Gastrocnemius medialis (tissue), 4 donors: ENCODE results near the gene IFNA21. TPM values are rescaled to one million over a fixed set of nuclear protein-coding genes. Genes with fewer than 3 reads are reported as not detected.
"Not testable (repeated sequence)": the region's sequence is repeated elsewhere in the genome, so short reads cannot be mapped to it uniquely, and the experiment has no call there.

Source experiments
- ATAC-seq, 2 donors: fragments of 150-250 bp; one replicate each; pipeline ENCODE4 v1.9.1; 2016
- DNase-seq, 2 donors: peaks; one replicate each; pipeline ENCODE4 v3.0.0-alpha.2; 2019
- H3K27ac ChIP-seq, 4 donors: fragments of 200-600 bp; sonication (generic); 1 replicate in 1 of 4; 2 replicates in 3 of 4; pipeline ENCODE4 v1.5.1; 2016 to 2018; ENCODE audit warnings: mild to moderate bottlenecking in 2 of 4, moderate library complexity in 1 of 4
- H3K27me3 ChIP-seq, 3 donors: fragments of 200-600 bp; sonication (generic) in 2 of 3; 1 replicate in 1 of 3; 2 replicates in 2 of 3; pipeline versions ENCODE4 v1.5.1 to v1.6.0; 2016 to 2019; ENCODE audit warnings: mild to moderate bottlenecking in 1 of 3, moderate library complexity in 1 of 3
- H3K36me3 ChIP-seq, 2 donors: fragments of 200-600 bp; sonication (generic) in 1 of 2; one replicate each; pipeline ENCODE4 v1.5.1; 2017 to 2018
- H3K4me1 ChIP-seq, 2 donors: fragments of 200-600 bp; sonication (generic) in 1 of 2; one replicate each; pipeline ENCODE4 v1.5.1; 2016 to 2017; ENCODE audit warnings: mild to moderate bottlenecking in 2 of 2
- H3K4me3 ChIP-seq, 4 donors: fragments of 200-600 bp; sonication (generic) in 3 of 4; 1 replicate in 1 of 4; 2 replicates in 3 of 4; pipeline ENCODE4 v1.5.1; 2016 to 2019; ENCODE audit warnings: mild to moderate bottlenecking in 2 of 4
- H3K9me3 ChIP-seq, 3 donors: fragments of 200-600 bp; sonication (generic) in 2 of 3; 1 replicate in 1 of 3; 2 replicates in 2 of 3; pipeline ENCODE4 v1.5.1; 2016 to 2019
- POLR2A ChIP-seq, 2 donors: fragments of 450-650 bp; IDR thresholded peaks; one replicate each; pipeline ENCODE4 v1.6.1; 2017; ENCODE audit warnings: antibody characterized with exemption in 2 of 2, mild to moderate bottlenecking in 2 of 2, moderate library complexity in 2 of 2
- in situ Hi-C, 4 donors: fragments of 200-750 bp; cut with MboI; loops; one replicate each; pipeline versions ENCODE4 v1.15.0 to v1.8.0; 2017; ENCODE audit warnings: low sequenced_read_pairs in 4 of 4
- intact Hi-C: fragments of 100-400 bp; cut with DNase I; formaldehyde crosslinking; loops from one replicate; pipeline ENCODE4 v1.15.1; 2023; ENCODE audit warnings: low total_unique reads
- total RNA-seq, 4 donors: library from RNA; depleted of rRNA; stranded (reverse); fragments of >200 nt; gene quantifications; one replicate each; pipeline versions ENCODE4 v1.1.0 to v1.2.3, GENCODE V29; 2016
- TF ChIP-seq, protein P1 (sequence below), 5 experiments: fragments of 450-650 bp in 3 of 5; fragments of 200-600 bp in 2 of 5; sonication (generic) in 2 of 5; IDR thresholded peaks in 4 of 5; conservative IDR thresholded peaks in 1 of 5; 1 replicate in 4 of 5; 2 replicates in 1 of 5; pipeline ENCODE4 v1.5.1; 2016 to 2019; ENCODE audit warnings: antibody characterized with exemption in 5 of 5, mild to moderate bottlenecking in 3 of 5, moderate library complexity in 3 of 5

The IFNA21 gene
- total RNA-seq, 4 donors from 2014 or later, result not detected

DNA sequence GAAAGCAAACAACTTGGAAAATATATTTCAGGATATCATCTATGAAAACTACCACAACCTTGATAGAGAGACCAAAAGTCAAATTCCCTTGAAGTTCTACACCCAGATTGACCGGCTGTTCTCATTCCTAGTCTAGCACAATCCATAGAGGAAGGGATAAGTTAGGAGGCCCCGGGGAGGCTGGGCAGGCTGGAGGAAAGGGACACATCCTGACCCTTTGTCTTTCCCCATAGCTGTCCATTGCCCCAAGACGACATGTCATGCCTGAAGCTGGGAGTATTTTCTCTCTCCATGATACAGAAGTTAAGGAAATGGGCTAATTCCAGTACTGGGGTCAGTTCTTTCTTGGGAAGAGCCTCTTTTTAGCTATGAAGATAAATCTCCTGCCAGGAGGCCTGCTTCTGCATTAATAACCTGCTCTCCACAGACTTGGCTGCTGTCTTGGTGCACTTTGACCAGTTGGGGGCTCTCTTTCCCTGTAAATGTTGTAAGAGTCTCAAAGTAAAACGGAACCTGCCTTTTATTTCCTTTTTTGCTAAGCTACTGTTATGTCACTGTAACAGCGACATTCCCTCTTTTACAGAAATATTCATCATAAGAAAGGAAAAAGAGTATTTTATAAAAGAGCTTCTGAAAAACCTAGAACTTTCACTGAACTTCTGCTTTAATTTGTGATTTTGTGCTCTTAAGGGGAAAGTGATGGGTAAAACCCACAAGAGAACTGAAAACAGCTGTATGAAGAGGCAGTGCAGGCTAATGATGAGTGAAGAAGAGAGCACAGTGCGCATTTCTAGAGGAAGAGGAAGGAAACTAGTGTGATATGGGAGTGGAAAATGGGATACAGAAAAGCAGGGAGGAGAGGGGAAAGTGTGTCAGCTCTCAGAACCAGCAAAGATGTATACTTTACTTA lies 28.7 kb upstream of the IFNA21 start:
- TF ChIP-seq, protein P1, sequence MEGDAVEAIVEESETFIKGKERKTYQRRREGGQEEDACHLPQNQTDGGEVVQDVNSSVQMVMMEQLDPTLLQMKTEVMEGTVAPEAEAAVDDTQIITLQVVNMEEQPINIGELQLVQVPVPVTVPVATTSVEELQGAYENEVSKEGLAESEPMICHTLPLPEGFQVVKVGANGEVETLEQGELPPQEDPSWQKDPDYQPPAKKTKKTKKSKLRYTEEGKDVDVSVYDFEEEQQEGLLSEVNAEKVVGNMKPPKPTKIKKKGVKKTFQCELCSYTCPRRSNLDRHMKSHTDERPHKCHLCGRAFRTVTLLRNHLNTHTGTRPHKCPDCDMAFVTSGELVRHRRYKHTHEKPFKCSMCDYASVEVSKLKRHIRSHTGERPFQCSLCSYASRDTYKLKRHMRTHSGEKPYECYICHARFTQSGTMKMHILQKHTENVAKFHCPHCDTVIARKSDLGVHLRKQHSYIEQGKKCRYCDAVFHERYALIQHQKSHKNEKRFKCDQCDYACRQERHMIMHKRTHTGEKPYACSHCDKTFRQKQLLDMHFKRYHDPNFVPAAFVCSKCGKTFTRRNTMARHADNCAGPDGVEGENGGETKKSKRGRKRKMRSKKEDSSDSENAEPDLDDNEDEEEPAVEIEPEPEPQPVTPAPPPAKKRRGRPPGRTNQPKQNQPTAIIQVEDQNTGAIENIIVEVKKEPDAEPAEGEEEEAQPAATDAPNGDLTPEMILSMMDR (IDR thresholded peaks at IDR 0.05 in 4 of 5, conservative IDR thresholded peaks at IDR 0.05 in 1 of 5), result peak in 1 of 5 experiments; percentile 15
- peak in 1 of 2 donors; percentile 46 for ATAC-seq
- intact Hi-C loops, in situ Hi-C loops, H3K36me3 ChIP-seq, H3K4me1 ChIP-seq, DNase-seq, H3K4me3 ChIP-seq, H3K27ac ChIP-seq, H3K9me3 ChIP-seq, H3K27me3 ChIP-seq: not testable (repeated sequence)

DNA sequence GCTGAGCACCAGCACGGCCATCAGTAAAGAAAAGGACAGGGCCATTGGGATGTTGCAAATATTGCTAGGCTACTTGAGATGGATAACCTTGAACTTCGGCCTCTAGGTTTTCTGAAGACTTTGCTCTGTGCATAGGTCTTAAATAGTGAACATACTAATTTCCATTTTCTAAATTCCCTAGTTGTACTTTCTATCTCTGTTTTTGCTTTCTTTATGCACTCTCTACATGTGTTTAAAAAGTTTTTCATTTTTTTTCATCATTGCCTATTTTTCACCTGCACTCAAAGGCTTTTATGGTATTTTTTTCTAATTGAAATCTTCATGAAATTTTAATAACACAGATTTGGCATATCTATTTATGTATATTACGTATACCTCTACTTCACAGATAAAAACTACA lies 21.0 kb upstream of the IFNA21 start, which contains the start of gene IFNA4:
IFNA4 (minus strand) TSS at position 101 of the 400 bp plus-strand sequence; CDS start at position 45, 56 bp downstream.
- H3K36me3 ChIP-seq, ATAC-seq, H3K4me1 ChIP-seq, in situ Hi-C loops, H3K27ac ChIP-seq, intact Hi-C loops, DNase-seq, H3K27me3 ChIP-seq, H3K9me3 ChIP-seq, H3K4me3 ChIP-seq: not testable (repeated sequence)

DNA sequence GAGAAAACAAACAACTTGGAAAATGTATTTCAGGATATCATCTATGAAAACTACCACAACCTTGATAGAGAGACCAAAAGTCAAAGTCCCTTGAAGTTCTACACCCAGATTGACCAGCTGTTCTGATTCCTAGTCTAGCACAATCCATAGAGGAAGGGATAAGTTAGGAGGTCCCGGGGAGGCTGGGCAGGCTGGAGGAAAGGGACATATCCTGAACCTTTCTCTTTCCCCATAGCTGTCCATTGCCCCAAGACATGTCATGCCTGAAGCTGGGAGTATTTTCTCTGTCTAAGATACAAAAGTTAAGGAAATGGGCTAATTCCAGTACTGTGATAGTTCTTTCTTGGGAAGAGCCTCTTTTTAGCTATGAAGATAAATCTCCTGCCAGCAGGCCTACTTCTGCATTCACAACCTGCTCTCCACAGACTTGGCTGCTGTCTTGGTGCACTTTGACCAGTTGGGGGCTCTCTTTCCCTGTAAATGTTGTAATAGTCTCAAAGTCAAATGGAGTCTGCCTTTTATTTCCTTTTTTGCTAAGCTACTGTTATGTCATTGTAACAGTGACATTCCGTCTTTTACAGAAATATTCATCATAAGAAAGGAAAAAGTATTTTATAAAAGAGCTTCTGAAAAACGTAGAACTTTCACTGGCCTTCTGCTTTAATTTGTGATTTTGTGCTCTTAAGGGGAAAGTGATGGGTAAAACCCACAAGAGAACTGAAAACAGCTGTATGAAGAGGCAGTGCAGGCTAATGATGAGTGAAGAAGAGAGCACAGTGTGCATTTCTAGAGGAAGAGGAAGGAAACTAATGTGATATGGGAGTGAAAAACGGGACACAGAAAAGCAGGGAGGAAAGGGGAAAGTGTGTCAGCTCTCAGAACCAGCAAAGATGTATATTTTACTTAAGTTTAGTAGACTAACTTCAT lies 16.6 kb upstream of the IFNA21 start:
- H3K4me1 ChIP-seq, H3K36me3 ChIP-seq, intact Hi-C loops, H3K9me3 ChIP-seq, in situ Hi-C loops, H3K4me3 ChIP-seq, DNase-seq, ATAC-seq, H3K27me3 ChIP-seq, H3K27ac ChIP-seq: not testable (repeated sequence)

GRCh38 chr9:21174671-21175070 lies 8.2 kb upstream of the IFNA21 start:
- TF ChIP-seq, protein P1 (IDR thresholded peaks at IDR 0.05 in 4 of 5, conservative IDR thresholded peaks at IDR 0.05 in 1 of 5), result no peak
- TF ChIP-seq POLR2A (IDR thresholded peaks at IDR 0.05), result no peak
- H3K27ac ChIP-seq, result no peak overlapping the region
- H3K27me3 ChIP-seq, result no peaks in the 10 kb centered on the region
- no peak for DNase-seq
- no peak overlapping the region for H3K4me3 ChIP-seq
- H3K36me3 ChIP-seq, result no peaks in the 10 kb centered on the region
- in situ Hi-C loops (no loop called here), intact Hi-C loops (no loop called here)
- ATAC-seq, result no peak
- H3K4me1 ChIP-seq, result no peaks in the 10 kb centered on the region
- no peaks in the 10 kb centered on the region for H3K9me3 ChIP-seq

- H3K9me3 ChIP-seq, result no peaks in the 10 kb centered on the region
- intact Hi-C loops, result no loop called here
Measured at GRCh38 chr9:21172156-21172555, 5.7 kb upstream of the IFNA21 start.

More at GRCh38 chr9:21172156-21172555, 5.7 kb upstream of the IFNA21 start:
- in situ Hi-C loops, result no loop called here
- H3K36me3 ChIP-seq, result no peaks in the 10 kb centered on the region
- TF ChIP-seq, protein P1 (IDR thresholded peaks at IDR 0.05 in 4 of 5, conservative IDR thresholded peaks at IDR 0.05 in 1 of 5), result no peak
- TF ChIP-seq POLR2A (IDR thresholded peaks at IDR 0.05), result no peak
- no peaks in the 10 kb centered on the region for H3K27me3 ChIP-seq
- no peak overlapping the region for H3K4me3 ChIP-seq
- ATAC-seq (no peak), DNase-seq (no peak)
- H3K4me1 ChIP-seq, result no peaks in the 10 kb centered on the region
- H3K27ac ChIP-seq, result no peak overlapping the region
